Fibroblast of peridontal ligament (primary cell): ENCODE measurements around the gene RBFA.
A peak's percentile ranks its signal among the peaks of the same experiment; 100 is the strongest.

Experiments
- DNase-seq: peaks from one replicate; pipeline ENCODE4 v3.0.0-alpha.2; 2010; ENCODE audit errors: extremely low read depth

The RBFA gene

DNA sequence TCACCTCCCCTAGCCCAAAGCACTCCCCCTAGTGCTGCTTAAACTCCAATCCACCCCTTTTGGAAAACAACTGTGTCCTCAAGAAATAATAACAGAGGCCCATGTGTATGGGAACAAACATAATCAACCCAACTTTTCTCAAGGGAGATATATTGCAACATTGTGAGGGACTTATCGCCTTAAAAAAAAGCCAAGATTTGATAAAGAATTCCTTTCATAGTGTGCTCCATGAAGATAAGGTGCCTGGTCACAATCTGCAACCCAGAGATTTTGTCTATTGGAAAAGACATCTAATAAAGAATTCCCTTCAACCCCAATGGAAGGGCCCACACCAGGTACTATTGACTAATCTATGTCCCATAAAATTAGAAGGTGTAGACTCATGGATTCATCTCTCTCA, 4.5 kb upstream of the RBFA start:
- DNase-seq, result no peak

DNA sequence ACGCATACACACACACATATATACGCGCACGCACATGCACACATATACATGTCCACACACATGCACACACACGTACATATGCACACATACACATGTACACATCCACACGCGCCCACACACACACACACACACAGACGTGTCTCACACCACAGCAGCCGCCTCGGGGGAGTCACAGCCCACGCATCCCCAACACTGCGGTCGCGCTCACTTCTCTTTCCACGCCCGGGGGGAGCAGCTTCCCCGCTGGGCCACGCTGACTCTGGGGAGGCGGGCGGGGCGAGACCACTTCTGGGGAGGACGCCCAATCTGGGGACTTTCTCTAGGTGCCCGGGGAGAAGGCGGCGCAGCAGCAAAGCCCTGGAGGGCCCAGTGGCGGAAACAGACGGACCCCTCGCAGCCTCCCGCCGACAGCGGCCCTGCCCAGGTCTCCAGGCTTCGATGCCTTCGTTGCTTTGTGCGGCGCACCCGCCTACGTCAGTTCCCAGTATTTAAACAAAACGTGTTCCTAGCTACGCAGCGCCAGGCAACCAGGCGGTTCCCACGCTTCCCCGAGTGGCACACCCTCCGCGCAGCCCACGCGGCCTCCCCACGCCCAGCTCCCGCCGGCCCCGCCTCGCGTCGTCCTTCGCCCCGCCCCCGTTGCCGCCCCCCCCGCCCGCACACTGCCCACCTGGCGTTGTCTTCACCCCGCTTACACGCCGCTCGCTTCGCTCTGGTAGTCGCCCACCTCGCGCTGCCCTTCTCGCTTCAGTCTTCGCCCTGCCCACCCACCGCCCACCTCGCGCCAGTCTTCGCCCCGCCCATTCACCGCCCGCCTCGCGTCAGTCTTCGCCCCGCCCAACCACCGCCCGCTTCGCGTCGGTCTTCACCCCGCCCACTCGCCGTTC, 810 bp upstream of the RBFA start:
- DNase-seq, result peak; percentile 33

DNA sequence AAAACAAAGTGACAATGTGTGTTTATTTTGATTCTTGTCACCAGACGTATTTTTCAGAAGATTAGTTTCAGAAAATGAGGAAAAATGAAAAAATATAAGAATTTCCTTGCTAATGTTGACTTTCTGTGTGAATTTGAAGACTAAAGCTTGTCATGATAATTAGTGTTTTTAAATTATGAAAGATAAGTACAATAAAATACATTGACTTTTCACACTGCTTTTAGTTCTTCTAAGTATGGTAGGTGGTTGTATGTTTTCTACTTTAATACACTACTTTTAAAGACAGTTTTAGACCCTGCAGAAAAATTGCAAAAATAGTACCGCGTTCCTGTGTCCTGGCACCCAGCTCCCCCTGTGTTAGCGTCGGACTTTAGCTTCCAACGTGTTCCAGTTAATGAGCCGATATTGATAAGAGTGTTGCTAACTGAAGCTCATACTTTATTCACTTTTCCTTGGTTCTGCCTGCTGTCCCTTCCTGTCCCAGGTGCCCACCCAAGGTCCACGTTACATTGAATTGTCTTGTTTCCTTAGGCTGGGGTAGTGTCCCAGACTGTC, 695 bp downstream of the RBFA start:
- DNase-seq, result peak; percentile 20

DNA sequence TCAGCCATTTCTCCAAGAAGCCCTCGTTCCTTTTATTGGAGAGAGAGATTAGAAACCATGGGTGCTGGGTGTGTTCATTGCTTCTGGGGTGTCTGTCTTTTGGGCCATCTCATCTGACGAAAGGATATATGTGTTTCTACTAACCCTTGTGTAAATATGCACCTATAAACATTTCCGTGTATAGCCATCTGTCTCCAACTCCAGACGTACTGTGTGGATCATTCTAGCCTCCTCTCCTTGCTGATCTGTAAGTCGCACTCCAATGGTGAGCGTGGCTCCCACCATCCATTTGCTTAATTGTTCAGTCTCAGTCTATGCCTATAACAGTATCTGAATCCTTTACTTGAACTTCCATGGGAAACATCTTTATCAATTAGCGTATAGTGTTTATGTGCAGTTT, 1.8 kb downstream of the RBFA start:
- no peak for DNase-seq

DNA sequence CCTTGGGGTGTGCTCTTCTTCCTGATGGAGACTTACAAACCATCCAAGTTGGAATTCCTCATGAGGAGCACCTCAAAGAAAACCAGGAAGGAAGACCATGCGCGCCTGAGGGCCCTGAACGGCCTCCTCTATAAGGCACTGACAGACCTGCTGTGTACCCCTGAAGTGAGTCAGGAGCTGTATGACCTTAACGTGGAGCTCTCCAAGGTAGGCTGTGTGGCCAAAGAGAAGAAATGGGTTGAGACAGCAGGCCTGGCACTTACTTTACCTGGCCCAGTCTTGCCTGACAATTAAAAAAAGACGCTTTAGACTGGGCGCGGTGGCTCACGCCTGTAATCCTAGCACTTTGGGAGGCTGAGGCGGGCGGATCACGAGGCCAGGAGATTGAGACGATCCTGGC, 3.1 kb downstream of the RBFA start:
- DNase-seq, result no peak

DNA sequence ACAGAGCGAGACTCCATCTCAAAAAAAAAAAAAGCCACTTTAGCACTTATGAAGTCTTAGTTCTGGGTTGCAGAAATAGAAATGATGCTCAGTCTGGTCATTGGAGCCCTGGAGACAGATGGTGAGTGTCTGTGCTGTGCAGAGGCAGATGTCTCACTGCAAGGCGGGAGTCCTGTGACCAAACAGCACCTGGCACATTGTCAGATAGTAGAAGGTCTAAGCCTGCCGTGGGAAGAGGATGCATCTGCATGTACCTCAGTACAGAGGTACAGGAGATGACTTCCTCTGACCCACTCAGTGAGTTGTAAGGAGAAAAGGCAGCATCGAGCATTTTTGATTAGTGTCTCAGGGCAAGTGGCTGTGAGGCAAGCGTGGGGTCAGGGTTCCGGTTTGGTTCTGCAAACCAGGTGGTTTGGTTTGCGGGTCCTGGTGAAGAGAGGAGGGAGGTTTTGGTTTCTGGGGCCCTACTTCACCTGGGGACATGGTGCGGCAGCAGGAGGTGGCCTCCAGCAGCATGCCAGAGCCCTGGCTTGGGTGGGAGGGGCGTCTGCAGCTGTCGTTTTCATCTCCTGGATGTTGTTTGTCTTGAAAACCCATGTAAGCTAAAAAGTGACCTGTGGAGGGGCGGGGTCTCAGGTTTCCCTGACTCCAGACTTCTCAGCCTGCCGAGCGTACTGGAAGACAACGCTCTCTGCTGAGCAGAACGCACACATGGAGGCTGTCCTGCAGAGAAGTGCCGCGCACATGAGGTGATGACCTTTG, 3.8 kb downstream of the RBFA start:
- DNase-seq, result no peak

DNA sequence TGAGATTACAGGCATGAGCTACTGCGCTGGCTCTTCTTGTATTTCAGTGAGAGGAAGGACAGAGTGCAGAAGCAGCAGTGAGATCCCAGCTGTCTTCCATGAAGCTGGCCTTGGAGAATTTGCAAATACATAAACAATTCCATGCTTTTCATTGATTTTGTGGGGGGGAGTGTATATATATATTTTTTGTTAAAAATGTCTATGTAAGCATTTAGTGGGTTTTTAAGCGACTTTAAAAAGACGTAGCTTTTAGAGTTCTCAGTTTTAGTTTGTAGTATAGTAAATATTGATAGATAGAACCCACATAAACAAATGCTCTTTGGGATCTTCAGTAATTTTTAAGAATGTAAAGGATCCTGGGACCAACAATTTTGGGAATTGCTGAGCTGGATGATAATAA, 6.3 kb downstream of the RBFA start:
- no peak for DNase-seq

DNA sequence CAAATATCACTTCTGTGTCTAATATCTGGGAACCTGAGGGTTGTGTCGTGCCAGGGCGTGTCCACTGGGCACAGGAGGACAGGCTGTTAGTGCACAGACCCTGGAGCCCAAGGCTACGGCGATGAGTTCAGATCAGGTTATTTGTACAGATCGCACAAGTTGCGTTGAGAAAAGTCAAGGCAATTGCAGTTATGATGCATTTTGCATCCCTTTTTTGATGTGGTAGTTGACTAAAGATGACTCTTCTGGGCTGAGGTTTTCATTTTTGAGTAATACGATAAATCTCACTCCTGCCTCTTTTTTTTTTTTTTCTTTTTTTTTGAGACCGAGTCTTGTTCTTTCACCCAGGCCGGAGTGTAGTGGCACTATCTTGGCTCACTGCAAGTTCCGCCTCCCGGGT, 7.2 kb downstream of the RBFA start:
- DNase-seq, result no peak

DNA sequence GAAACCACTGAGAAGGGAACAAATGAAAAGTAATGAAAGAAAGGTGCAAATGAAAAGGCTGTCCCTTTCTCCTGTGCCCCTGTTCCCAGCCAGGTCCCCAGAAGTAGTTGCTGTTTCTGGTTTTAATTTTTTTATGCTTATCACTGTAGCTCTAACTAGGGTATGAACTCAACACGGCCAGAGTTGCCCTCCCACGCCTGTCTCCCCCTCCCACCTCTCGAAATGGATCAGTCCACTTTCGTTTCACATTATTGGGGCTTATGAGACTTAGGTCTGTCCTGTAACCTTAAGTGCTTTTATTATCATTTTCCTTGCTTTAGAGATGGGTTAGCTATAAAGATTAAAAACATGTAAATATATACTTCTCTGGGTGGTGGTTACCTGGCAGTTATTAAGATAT, 8.6 kb downstream of the RBFA start:
- no peak for DNase-seq

DNA sequence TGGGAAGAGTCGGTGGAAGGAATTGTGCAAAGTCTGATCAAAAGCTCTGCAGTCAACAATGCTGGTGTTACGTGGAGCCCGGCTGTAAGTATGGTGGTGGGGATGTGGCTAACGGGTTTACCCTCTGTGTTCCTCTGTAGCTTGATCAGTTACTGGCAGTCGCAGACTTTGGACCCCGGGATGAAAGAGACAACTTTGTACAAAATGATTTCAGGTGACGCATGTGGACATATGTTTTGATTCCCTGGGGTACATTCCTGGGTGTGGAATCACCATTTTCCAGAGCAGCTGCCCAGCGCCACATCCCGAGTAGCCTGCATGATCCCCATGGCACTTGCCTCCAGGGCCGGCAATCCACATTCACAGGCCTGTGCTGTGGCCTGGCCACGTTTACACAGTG, 9.8 kb downstream of the RBFA start:
- no peak for DNase-seq

DNA sequence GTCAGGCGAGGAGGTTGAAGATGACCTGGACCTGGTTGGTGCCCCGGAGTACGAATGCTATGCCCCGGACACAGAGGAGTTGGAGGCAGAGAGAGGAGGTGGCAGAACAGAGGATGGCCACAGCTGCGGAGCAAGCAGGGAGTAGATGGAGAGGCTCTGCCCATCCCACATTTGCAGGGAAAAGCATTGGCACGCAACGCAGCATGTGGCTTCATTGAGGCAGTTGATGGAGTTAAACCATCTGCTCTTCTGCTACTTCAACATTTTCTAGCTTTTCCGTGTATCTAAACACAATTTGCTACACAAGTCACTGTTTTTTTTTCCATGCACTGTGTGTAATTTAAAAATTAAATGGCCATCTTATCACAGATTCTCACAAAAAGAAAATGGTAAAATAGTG, 11.8 kb downstream of the RBFA start:
- no peak for DNase-seq

DNA sequence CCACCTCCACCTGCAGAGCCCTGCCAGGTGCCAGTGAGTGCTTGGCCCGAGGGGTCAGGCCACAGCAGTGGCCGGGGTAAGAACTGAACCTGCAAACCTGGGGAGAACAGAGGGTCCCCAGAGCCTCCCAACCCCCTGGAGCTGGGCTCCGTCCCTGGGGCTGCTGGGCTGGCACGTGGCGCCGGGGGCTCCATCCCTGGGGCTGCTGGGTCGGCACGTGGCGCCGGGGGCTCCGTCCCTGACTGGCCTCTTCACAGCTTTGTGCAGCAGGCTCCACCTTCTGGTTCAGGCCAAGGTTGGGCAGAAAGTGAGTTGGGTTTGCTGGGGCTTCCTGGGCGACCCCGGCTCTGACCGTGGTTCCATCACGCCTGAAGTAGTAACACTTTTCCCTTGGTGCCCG, 12.2 kb downstream of the RBFA start:
- no peak for DNase-seq

DNA sequence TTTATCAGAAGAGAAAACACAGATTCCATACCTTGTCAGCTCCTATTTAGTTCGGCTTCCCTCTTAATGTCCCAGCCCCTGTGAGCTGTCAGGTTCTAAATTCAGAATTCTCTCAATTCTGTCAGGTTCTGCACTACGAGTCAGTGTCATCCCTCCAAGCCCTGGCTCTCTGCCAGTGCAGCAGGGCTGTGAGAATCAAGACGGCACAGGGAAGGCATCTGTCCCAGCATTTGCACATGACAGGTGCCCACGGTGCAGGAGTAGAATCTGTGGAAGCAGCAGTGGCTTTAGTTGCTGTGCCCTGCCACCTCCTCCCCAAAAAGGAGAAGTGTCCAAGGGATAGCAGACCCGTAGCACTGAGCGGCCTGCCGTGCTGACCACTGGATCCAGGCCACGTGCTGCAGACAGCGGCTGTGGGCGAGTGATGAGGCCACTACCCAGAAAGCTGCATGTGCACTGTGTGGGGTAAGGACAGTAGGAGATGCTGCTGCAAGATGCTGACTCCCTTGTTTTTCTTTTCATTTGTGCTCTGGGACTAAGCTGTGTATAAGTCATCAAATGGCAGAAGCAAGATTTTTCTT, 12.8 kb downstream of the RBFA start:
- no peak for DNase-seq

DNA sequence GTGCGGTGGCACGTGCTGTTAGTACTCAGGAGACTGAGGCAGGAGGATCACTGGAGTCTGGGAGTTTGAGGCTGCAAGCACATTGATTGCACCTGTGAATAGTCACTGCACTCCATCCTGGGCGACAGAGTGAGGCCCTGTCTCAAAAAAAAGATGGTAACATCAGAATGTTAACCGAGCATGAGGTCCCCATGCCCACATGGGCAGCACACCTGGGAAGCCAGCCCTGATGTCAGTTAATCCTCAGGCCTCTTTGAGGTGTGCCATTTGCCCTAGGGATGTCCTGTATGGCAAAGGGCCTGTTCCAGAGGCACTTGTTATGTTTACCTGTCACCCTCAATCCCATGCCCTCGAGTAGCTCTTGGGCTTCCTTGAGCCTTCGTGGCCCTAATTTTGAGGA, 16.6 kb downstream of the RBFA start:
- DNase-seq, result no peak

DNA sequence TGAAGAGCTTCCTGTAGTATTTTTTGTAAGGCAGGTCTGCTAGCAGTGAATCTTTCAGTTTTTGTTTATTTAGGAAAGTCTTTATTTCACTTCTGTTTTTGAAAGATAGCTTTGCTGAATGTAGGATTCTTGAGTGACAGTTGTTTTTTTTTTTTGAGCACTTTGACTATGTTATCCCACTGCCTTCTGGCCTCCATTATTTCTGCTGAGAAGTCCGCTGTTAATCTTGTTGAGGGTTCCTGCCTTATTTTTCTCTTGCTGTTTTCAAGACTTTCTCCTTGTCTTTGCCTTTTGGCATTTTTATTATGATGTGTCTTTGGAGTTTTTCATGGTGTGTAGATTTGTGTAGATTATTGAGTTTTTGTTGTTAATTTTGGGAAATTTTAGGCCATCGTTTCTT, 21.9 kb downstream of the RBFA start:
- DNase-seq, result no peak

DNA sequence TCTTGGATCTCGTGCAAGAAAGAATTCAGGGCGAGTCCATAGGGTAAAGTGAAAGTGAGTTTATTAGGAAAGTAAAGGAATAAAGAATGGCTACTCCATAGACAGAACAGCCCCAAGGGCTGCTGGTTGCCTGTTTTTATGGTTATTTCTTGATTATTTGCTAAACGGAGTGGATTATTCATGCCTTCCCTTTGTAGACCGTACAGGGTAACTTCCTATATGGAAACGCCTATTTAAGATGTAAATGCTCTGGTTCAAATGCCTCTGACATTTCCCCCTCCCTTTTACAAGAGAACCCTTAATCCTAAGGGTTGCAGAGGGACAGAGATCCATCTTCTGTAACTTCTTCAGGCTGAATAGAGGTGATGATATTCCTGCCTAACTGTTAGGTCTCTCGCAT, 25.7 kb downstream of the RBFA start:
- no peak for DNase-seq

DNA sequence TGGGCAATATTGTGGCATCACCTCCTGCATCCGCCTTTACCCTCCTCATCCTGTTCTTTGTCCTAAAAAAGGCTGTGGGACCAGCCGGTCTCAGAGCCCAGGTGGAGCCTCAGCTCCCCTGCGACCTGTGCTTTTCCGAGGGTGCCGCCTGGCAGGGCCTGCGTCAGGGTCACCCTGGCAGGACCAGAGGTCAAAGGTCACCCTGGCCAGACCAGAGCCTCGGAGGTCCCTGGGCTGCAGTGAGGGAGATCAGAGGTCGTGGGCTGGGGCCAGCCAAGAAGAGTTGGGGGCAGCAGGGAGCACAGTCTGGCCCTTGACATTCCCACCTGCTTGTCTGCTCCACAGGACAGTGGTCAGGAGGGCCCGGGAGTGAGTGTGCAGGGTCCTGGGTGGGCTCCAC, 31.5 kb downstream of the RBFA start:
- no peak for DNase-seq

DNA sequence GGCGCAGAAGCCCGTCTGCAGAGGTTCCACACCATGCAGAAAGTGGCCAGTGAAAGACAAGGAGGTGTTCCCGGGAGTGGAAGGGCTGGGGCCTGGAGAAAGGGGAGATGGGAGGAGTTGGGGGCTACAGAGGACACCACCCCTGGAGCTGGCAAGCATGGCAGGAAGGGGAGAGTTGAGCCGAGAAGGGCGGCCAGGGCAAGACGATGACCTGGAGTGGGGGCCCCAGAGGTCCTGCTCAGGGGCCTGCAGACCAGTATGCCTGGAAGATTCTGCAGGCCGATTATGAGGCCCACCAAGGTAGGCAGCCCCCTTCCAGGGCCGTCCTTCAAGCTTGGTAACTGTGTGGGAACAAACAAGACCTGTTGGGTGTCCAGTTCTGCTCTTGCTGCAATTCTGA, 33.1 kb downstream of the RBFA start:
- no peak for DNase-seq

DNA sequence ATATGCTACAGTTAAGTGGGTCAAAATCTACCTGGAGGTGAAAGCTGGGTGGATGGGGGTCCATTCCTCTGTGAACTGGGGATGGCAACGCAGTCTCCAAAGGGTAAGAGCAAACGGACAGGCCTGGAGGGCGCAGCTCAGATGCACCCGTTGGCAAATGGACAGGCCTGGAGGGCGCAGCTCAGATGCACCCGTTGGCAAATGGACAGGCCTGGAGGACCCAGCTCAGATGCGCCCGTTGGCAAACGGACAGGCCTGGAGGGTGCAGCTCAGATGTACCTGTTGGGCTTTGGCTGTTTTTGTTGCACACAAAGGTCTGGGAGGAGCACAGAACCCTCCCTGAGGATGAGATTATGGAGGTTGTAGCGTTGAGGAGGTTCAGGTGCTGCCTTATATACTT, 33.7 kb downstream of the RBFA start:
- DNase-seq, result no peak

DNA sequence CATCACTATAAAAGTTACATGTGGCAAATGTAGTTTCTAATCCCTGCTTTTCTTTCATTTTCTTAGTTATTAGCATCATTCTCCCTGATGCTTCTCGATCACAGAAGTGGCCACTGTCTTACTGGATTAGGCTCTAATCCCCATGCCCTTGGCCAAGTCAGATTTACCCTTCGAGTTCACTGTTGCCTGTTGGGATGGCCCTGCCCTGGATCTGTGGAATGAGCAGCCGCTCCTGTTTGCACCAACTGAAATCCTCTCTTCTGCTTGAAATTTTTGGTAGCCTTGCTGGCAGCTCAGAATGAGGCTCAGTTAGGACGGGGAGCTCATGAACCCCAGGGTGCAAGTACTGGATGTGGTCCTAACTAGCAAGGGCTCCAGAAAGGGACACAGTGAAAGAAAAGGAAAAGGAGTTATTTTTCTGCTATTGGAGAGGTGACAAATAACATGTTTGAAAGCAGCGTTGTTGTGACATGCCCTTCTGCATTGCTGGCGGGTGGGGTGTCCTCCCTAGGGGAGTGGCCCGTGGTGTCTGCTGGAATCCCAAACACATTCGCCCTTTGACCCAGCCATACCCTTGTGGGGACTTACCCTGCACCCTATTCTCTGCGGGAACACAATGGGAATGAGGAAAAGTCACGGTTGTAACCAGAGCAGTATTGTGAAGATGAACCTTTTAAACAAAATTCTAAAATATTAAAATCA, 34.5 kb downstream of the RBFA start:
- DNase-seq, result no peak

DNA sequence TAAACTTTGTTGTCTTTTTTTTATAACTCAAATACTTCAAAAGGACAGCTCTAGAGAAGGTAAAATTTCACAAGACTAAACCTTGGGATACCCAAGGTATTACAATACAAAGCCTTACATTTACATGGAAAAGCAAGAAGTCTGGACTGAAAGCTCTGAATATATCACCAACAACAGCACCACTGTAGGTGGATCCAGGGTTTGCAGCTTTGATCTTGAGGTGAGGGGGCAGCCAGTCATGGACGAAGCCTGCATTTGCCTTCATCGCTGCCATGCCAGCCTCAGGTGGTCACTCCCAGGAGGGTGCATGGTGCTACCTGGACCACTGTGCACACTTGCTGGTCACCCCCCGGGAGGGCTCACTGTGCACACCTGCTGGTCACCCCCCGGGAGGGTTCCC, 36.6 kb downstream of the RBFA start:
- no peak for DNase-seq

DNA sequence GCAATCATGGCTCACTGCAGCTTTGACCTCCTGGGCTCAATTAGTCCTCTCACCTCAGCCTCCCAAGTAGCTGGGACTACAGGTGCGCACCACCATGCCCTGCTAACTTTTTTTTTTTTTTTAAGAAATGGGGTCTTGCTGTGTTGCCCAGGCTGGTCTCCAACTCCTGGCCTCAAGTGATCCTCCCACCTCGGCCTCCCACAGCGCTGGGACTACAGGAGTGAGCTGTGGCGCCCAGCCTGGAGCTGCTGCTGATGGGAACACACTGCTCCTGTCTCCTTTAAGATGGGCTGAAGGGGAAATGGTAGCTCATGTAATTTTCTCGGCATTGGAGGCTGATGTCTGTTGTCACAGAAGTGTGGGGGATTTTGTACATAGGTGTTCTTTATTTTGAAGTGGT, 39.9 kb downstream of the RBFA start:
- DNase-seq, result no peak
